ENCODE data around the gene TBC1D14.

DNA sequence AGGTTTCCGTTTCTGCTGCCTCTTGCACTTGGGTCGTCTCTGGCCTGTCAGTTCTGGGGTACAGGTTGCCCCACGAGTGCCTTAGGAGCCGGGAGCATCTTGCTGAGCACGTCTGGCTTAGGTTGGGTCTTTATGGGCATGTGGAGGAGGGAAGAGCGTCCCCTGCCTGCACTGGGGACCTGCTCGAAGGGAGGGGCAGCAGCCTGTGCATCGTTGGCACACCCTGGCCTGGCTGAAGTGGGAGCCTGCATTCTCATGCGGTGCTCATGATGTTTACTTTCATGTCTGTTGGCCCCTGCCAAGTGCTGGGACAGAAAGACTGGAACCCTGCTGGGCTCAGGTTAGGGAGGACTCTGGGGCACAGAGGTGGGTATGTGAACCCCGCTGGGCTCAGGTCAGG, 109.7 kb downstream of the TBC1D14 start:
- no peak for TF ChIP-seq CTCF (IDR thresholded peaks at IDR 0.05 in 4 of 5, conservative IDR thresholded peaks at IDR 0.05 in 1 of 5)
- TF ChIP-seq POLR2A (IDR thresholded peaks at IDR 0.05): no peak

Measured in gastrocnemius medialis (tissue), 4 donors.